Measurements from ENCODE around the gene ZNF641. TPM values are rescaled to one million over a fixed set of nuclear protein-coding genes. Genes with fewer than 3 reads are reported as not detected.

ZNF641 gene
- total RNA-seq, 6 experiments from 2014 or later, result 4.2 to 6.4 (median 5.2) TPM

DNA sequence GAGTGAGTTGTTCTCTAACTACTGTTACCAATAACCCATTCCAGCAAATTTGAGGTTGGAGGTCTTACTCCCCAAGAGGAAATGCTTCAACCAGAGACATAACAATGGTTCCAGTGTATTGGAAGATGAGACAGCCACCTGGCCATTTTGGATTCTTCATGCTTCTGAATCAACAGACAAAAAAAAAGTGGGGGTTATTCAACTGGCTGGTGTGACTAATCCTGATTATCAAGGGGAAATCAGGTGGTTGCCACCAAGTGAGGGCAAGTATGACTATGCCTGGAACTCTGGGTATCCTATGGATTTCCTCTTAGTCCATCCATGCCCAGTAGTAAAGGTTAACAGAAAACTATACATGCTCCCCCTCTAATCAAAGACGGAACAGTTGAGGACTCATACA lies 29.9 kb upstream of the ZNF641 start:
- Mint-ChIP-seq H3K4me3 (no peak overlapping the region), H3K36me3 (ENCODE audit: low read depth) (no peaks in the 10 kb centered on the region)

GRCh38 chr12:48379794-48380193 lies 29.1 kb upstream of the ZNF641 start:
- no peak for DNase-seq
- Mint-ChIP-seq H3K4me1 (ENCODE audit: low read depth) (no peaks in the 10 kb centered on the region), H3K36me3 (ENCODE audit: low read depth) (no peaks in the 10 kb centered on the region), H3K27me3 (ENCODE audit: insufficient read depth) (peaks cover 12% of the 10 kb centered on the region), H3K4me3 (no peak overlapping the region), H3K9me3 (no peaks in the 10 kb centered on the region), H3K27ac (no peak overlapping the region)
- no peak for TF ChIP-seq CTCF (IDR thresholded peaks at IDR 0.05)

More for the DNA sequence above, 29.9 kb upstream of the ZNF641 start:
- DNase-seq, result no peak
- H3K9me3 Mint-ChIP-seq, result no peaks in the 10 kb centered on the region
- peaks cover 12% of the 10 kb centered on the region for H3K27me3 Mint-ChIP-seq (ENCODE audit: insufficient read depth)
- TF ChIP-seq CTCF (IDR thresholded peaks at IDR 0.05), result no peak
- H3K4me1 Mint-ChIP-seq (ENCODE audit: low read depth), result no peaks in the 10 kb centered on the region
- no peak overlapping the region for H3K27ac Mint-ChIP-seq

DNA sequence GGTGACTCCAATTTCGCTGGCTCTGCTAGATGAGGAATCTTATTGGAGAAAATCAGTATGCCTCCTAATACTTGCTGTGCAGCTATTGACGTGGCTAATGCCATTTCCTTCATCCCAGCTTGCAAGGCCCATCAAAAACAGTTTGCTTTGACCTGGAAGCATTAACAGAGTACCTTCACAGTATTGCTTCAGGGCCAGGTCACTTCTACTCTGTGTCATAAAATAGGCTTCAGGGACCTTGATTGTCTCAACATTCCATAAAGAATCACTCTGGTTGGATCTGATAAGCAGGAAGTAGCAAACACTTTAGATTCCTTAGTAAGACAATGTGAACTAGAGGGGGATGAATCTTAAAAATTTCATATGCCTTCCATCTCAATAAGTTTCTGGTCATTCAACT lies 26.9 kb upstream of the ZNF641 start:
- Mint-ChIP-seq H3K4me3 (no peak overlapping the region), H3K27me3 (ENCODE audit: insufficient read depth) (peaks cover 11% of the 10 kb centered on the region; the same call in 1 of the 2 replicates), H3K36me3 (ENCODE audit: low read depth) (no peaks in the 10 kb centered on the region), H3K27ac (no peak overlapping the region), H3K9me3 (no peaks in the 10 kb centered on the region), H3K4me1 (ENCODE audit: low read depth) (no peaks in the 10 kb centered on the region)
- no peak for TF ChIP-seq CTCF (IDR thresholded peaks at IDR 0.05)
- DNase-seq, result no peak

DNA sequence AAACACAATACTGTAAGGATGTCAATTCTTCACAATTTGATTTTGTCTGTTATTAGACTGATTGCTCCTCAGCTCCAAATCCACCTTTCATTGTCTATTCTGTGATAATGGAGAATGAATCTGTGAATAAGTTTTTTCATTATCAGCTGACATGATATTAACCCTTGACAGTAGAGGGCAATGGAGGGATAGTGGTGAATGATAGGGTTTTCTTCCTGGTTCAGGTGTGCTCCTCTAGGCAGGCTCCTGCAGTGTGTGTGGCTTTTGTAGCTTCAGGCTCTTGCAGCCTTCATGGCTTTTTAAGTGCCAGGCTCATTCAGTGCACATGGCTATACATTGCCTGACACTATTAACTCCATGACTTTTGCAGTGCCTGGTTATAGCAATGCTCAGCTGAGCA lies 23.4 kb upstream of the ZNF641 start:
- no peak for TF ChIP-seq CTCF (IDR thresholded peaks at IDR 0.05)
- Mint-ChIP-seq H3K27me3 (ENCODE audit: insufficient read depth) (peaks cover 3% of the 10 kb centered on the region), H3K27ac (no peak overlapping the region), H3K36me3 (ENCODE audit: low read depth) (no peaks in the 10 kb centered on the region), H3K9me3 (no peaks in the 10 kb centered on the region), H3K4me3 (no peak overlapping the region), H3K4me1 (ENCODE audit: low read depth) (no peaks in the 10 kb centered on the region)
- no peak for DNase-seq

DNA sequence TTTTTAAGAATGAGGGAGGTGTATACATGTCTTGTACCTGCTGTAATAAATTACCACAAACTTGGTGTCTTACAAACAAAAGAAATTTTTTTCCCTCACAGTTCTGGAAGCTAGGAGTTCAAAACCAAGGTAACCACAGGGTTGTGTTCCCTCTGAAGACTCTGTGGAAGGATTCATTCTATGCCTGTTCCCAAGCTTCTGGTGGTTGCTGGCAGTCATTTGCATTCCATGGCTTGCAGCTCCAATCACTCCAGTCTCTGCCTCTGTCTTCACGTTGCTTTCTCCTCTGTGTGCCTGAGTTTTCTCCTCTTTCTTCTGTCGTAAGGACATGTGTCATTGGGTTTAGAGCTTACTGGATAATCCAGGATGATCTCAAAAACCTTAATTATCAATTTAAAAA lies 15.4 kb upstream of the ZNF641 start:
- Mint-ChIP-seq H3K4me3 (no peak overlapping the region), H3K4me1 (ENCODE audit: low read depth) (no peaks in the 10 kb centered on the region), H3K27me3 (ENCODE audit: insufficient read depth) (peaks cover 18% of the 10 kb centered on the region), H3K36me3 (ENCODE audit: low read depth) (no peaks in the 10 kb centered on the region), H3K9me3 (no peaks in the 10 kb centered on the region), H3K27ac (no peak overlapping the region)
- TF ChIP-seq CTCF (IDR thresholded peaks at IDR 0.05), result no peak
- DNase-seq, result no peak
